H1 (cell line): ENCODE measurements around the gene COL5A1. TPM values are rescaled to one million over a fixed set of nuclear protein-coding genes. Genes with fewer than 3 reads are reported as not detected.

ENCODE experiments used
- CTCF ChIA-PET: fragments of 300-600 bp; sonication (Branson Sonifier 250); formaldehyde crosslinking; loops from one replicate; lab custom pipeline; 2021; ENCODE audit not compliant: partially characterized antibody; lab: Charles Lee
- POLR2A ChIA-PET: fragments of 300-600 bp; sonication (Branson Sonifier 250); formaldehyde crosslinking; loops from one replicate; lab custom pipeline; 2021; ENCODE audit warnings: inconsistent platforms; ENCODE audit not compliant: partially characterized antibody; lab: Charles Lee
- DNase-seq, 2 experiments: peaks; one replicate each; pipeline versions ENCODE4 v3.0.0 to v3.0.0-alpha.2; 2010 to 2022; ENCODE audit warnings: low spot score in 2 of 2, low read depth in 1 of 2, mixed read lengths in 1 of 2
- FAIRE-seq: peaks from 2 replicates; lab custom pipeline; 2011; peaks lifted over from hg19 to GRCh38; lab: Jason Lieb, UNC
- H2AFZ ChIP-seq: 2 replicates; pipeline ENCODE4 v1.8.1; 2012; ENCODE audit warnings: low read length, inconsistent platforms
- H2AK5ac ChIP-seq: 2 replicates; pipeline ENCODE4 v1.6.1; 2013; ENCODE audit warnings: low read depth, low read length
- H2BK120ac ChIP-seq: replicated peaks from 2 replicates; pipeline ENCODE3; 2013; ENCODE audit warnings: low read depth, low read length, inconsistent platforms
- H2BK12ac ChIP-seq: 2 replicates; pipeline ENCODE4 v1.6.1; 2013; ENCODE audit warnings: low read depth, low read length
- H2BK15ac ChIP-seq: 2 replicates; pipeline ENCODE4 v1.6.1; 2013; ENCODE audit warnings: low read length
- H2BK20ac ChIP-seq: 2 replicates; pipeline ENCODE4 v1.6.1; 2013; ENCODE audit warnings: low read length
- H2BK5ac ChIP-seq: 2 replicates; pipeline ENCODE4 v1.6.1; 2013; ENCODE audit warnings: low read depth, low read length
- H3K14ac ChIP-seq: 2 replicates; pipeline ENCODE4 v1.6.1; 2013; ENCODE audit warnings: inconsistent platforms; ENCODE audit not compliant: insufficient read length
- H3K18ac ChIP-seq: 2 replicates; pipeline ENCODE4 v1.6.1; 2013; ENCODE audit warnings: low read length; ENCODE audit errors: extremely low read depth
- H3K23ac ChIP-seq: 2 replicates; pipeline ENCODE4 v1.6.1; 2013; ENCODE audit warnings: inconsistent platforms; ENCODE audit not compliant: insufficient read length
- H3K23me2 ChIP-seq: 2 replicates; pipeline ENCODE4 v1.6.1; 2013; ENCODE audit warnings: low read depth, low read length
- H3K27ac ChIP-seq: 2 replicates; pipeline ENCODE4 v1.6.1; 2011; ENCODE audit warnings: low read depth, low read length, inconsistent platforms
- H3K27me3 ChIP-seq, 4 experiments: replicated peaks in 1 of 4; 1 replicate in 1 of 4; 2 replicates in 3 of 4; pipeline versions ENCODE4 v1.6.1 to v1.8.1; 2011 to 2013; ENCODE audit warnings: low read length in 3 of 4, mild to moderate bottlenecking in 3 of 4, inconsistent platforms in 2 of 4, mixed read lengths in 2 of 4, moderate library complexity in 1 of 4; ENCODE audit not compliant: control insufficient read depth in 3 of 4, insufficient read depth in 3 of 4; ENCODE audit errors: extremely low read depth in 1 of 4
- H3K36me3 ChIP-seq, 4 experiments: 2 replicates each; pipeline versions ENCODE4 v1.6.1 to v1.8.1; 2011 to 2013; ENCODE audit warnings: mild to moderate bottlenecking in 4 of 4, low read length in 3 of 4, moderate library complexity in 2 of 4, control low read depth in 1 of 4, inconsistent platforms in 1 of 4; ENCODE audit not compliant: insufficient read depth in 4 of 4, control insufficient read depth in 2 of 4
- H3K4ac ChIP-seq: replicated peaks from 2 replicates; pipeline ENCODE3; 2013; ENCODE audit warnings: low read length, low read depth, mixed read lengths, inconsistent platforms; ENCODE audit not compliant: insufficient read length
- H3K4me1 ChIP-seq, 4 experiments: replicated peaks in 1 of 4; 1 replicate in 1 of 4; 2 replicates in 3 of 4; pipeline versions ENCODE4 v1.6.1 to v1.8.1; 2011 to 2013; ENCODE audit warnings: low read length in 3 of 4, inconsistent platforms in 2 of 4, mixed read lengths in 1 of 4; ENCODE audit not compliant: insufficient read depth in 4 of 4, control insufficient read depth in 3 of 4
- H3K4me2 ChIP-seq, 2 experiments: 2 replicates each; pipeline versions ENCODE4 v1.6.1 to v1.8.1; 2011 to 2013; ENCODE audit warnings: low read depth in 2 of 2, low read length in 2 of 2, control low read depth in 1 of 2, inconsistent platforms in 1 of 2, mild to moderate bottlenecking in 1 of 2; ENCODE audit not compliant: insufficient read depth in 1 of 2
- H3K4me3 ChIP-seq, 4 experiments: fragments of 200-600, 300-600 bp in 1 of 4; sonication (generic), shearing (Covaris generic), sonication (Bioruptor Twin) in 1 of 4; 2 replicates each; pipeline versions ENCODE4 v1.5.1 to v1.8.1; 2011 to 2016; ENCODE audit warnings: low read length in 4 of 4, low read depth in 3 of 4, control low read depth in 2 of 4, inconsistent platforms in 2 of 4, mild to moderate bottlenecking in 2 of 4, mixed read lengths in 1 of 4, moderate library complexity in 1 of 4; ENCODE audit not compliant: insufficient read depth in 2 of 4; ENCODE audit errors: extremely low read depth in 1 of 4
- H3K56ac ChIP-seq: replicated peaks from 2 replicates; pipeline ENCODE3; 2013; ENCODE audit warnings: low read depth, mild to moderate bottlenecking, mixed read lengths, low read length, inconsistent platforms; ENCODE audit not compliant: insufficient read length
- H3K79me1 ChIP-seq: 2 replicates; pipeline ENCODE4 v1.6.1; 2013; ENCODE audit warnings: low read depth, low read length, control low read depth
- H3K79me2 ChIP-seq, 2 experiments: 2 replicates each; pipeline versions ENCODE4 v1.6.1 to v1.8.1; 2012 to 2013; ENCODE audit warnings: low read length in 2 of 2, mild to moderate bottlenecking in 2 of 2, inconsistent platforms in 1 of 2; ENCODE audit not compliant: insufficient read depth in 2 of 2, control insufficient read depth in 1 of 2
- H3K9ac ChIP-seq, 4 experiments: replicated peaks in 1 of 4; 1 replicate in 1 of 4; 2 replicates in 3 of 4; pipeline versions ENCODE4 v1.6.1 to v1.8.1; 2011 to 2013; ENCODE audit warnings: low read depth in 3 of 4, low read length in 3 of 4, control low read depth in 2 of 4, mild to moderate bottlenecking in 2 of 4, moderate library complexity in 2 of 4, inconsistent platforms in 1 of 4; ENCODE audit errors: extremely low read depth in 1 of 4
- H3K9me3 ChIP-seq, 2 experiments: 2 replicates each; pipeline versions ENCODE4 v1.6.1 to v1.8.1; 2012 to 2013; ENCODE audit warnings: mild to moderate bottlenecking in 2 of 2, moderate library complexity in 2 of 2, control low read depth in 1 of 2, inconsistent platforms in 1 of 2, low read depth in 1 of 2, low read length in 1 of 2, mixed read lengths in 1 of 2; ENCODE audit not compliant: insufficient read depth in 2 of 2
- H4K20me1 ChIP-seq, 2 experiments: replicated peaks in 1 of 2; 2 replicates each; pipeline versions ENCODE3 to v1.8.1; 2011 to 2013; ENCODE audit warnings: inconsistent platforms in 2 of 2, low read length in 2 of 2, mild to moderate bottlenecking in 1 of 2; ENCODE audit not compliant: insufficient read depth in 2 of 2, control insufficient read depth in 1 of 2
- H4K5ac ChIP-seq: 2 replicates; pipeline ENCODE4 v1.6.1; 2013; ENCODE audit warnings: low read length, low read depth, mixed read lengths, inconsistent platforms; ENCODE audit not compliant: insufficient read length
- H4K8ac ChIP-seq: 2 replicates; pipeline ENCODE4 v1.8.0; 2013; ENCODE audit warnings: mild to moderate bottlenecking, moderate library complexity, low read length, inconsistent platforms; ENCODE audit not compliant: insufficient read depth; ENCODE audit errors: extremely low read depth
- H4K91ac ChIP-seq: replicated peaks from 2 replicates; pipeline ENCODE3; 2013; ENCODE audit warnings: low read length, mixed read lengths, inconsistent platforms; ENCODE audit not compliant: insufficient read length
- BACH1 ChIP-seq: IDR thresholded peaks from 2 replicates; pipeline ENCODE4 v1.6.1; 2012; ENCODE audit warnings: low read length, improper control_type of control experiment
- BCL11A ChIP-seq, 2 experiments: IDR thresholded peaks; one replicate each; pipeline ENCODE4 v1.6.1; 2011; ENCODE audit warnings: low read depth in 2 of 2, low read length in 2 of 2, mild to moderate bottlenecking in 2 of 2
- EZH2 ChIP-seq: fragments of 200-600 bp; sonication (generic); IDR thresholded peaks from 2 replicates; pipeline ENCODE4 v1.7.1; 2012; ENCODE audit warnings: low read depth, mild to moderate bottlenecking, moderate library complexity, low read length, inconsistent platforms; ENCODE audit not compliant: severe bottlenecking
- KDM4A ChIP-seq: IDR thresholded peaks from one replicate; pipeline ENCODE4 v1.7.1; 2012; ENCODE audit warnings: low read depth, mild to moderate bottlenecking, moderate library complexity, low read length, inconsistent platforms; ENCODE audit not compliant: severe bottlenecking
- KDM5A ChIP-seq: fragments of 200-600 bp; IDR thresholded peaks from 2 replicates; pipeline ENCODE4 v1.7.1; 2012; ENCODE audit warnings: mild to moderate bottlenecking, low read length, inconsistent platforms, mixed read lengths
- POLR2A ChIP-seq, 2 experiments: IDR thresholded peaks; 1 replicate in 1 of 2; 2 replicates in 1 of 2; pipeline ENCODE4 v1.6.1; 2011; ENCODE audit warnings: low read depth in 2 of 2, low read length in 2 of 2, mild to moderate bottlenecking in 2 of 2; ENCODE audit errors: control extremely low read depth in 1 of 2
- SIX5 ChIP-seq: IDR thresholded peaks from 2 replicates; pipeline ENCODE4 v1.6.1; 2011; ENCODE audit warnings: mild to moderate bottlenecking, low read depth, low read length
- TBP ChIP-seq: IDR thresholded peaks from 2 replicates; pipeline ENCODE4 v1.6.1; 2011; ENCODE audit warnings: low read depth, low read length, improper control_type of control experiment
- WGBS, 2 experiments: shearing (Covaris generic) in 1 of 2; methylation state at CpG; one replicate each; pipeline versions ENCODE4 v1.1.6 to v1.1.7; 2013 to 2015; ENCODE audit warnings: low lambda C conversion rate in 2 of 2, mixed read lengths in 2 of 2, inconsistent platforms in 1 of 2, low coverage in 1 of 2, missing lambda C conversion rate in 1 of 2; ENCODE audit not compliant: insufficient replicate concordance in 2 of 2, insufficient coverage in 1 of 2, insufficient read length in 1 of 2; ENCODE audit errors: extremely low coverage in 1 of 2, missing lambda C conversion rate in 1 of 2; 5-methylcytosine and 5-hydroxymethylcytosine counted together
- polyA plus RNA-seq, 7 experiments: library from polyadenylated mRNA; depleted of rRNA in 3 of 7; stranded (reverse) in 5 of 7; unstranded in 2 of 7; fragments of >200 nt in 5 of 7; fragments of 200-250 nt in 2 of 7; gene quantifications; 1 replicate in 5 of 7; 2 replicates in 1 of 7; 4 replicates in 1 of 7; pipeline versions ENCODE4 v1.2.1 to v1.2.3, GENCODE V29; 2011 to 2013; ENCODE audit warnings: missing spikeins in 2 of 7, mixed read lengths in 2 of 7
- total RNA-seq: library from RNA; stranded (reverse); fragmentation: NEBNext Ultra II Directional; extraction: Animal tissue kit (Norgen Biotek cat#: 25700); gene quantifications from 2 replicates; pipeline ENCODE4 v1.2.1, GENCODE V29; 2021
- TF ChIP-seq, protein P1 (sequence below): IDR thresholded peaks from 2 replicates; pipeline ENCODE4 v1.6.1; 2011; ENCODE audit warnings: low read depth, mild to moderate bottlenecking, low read length; ENCODE audit not compliant: insufficient read depth

The COL5A1 gene
- total and polyA plus RNA-seq, 2 of the 8 experiments (the other 6 are each of a cell fraction or from before 2014, with no cell fraction given): 3.8 to 12.0 TPM

DNA sequence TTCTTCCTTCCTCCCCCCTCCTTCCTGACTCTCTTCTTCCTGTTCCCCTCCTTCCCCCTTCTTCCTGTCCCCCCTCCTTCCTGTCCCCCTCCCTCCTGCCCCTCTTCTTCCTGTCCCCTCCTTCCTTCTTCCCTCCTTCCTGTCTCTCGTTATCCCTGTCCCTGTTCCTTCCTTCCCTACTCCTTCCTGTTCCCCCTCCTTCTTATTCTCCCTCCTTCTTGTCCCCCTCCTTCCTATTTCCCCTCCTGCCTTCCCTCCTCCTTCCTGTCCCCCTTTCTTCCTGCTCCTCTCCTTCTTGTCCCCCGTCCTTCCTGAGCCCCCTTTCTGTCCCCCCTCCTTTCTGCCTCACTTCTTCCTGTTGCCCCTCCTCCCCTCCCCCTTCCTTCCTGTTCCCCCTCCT lies 70.6 kb downstream of the COL5A1 start:
- CTCF ChIA-PET: no interaction called here
- TF ChIP-seq KDM4A: no peak
- TF ChIP-seq, protein P1, sequence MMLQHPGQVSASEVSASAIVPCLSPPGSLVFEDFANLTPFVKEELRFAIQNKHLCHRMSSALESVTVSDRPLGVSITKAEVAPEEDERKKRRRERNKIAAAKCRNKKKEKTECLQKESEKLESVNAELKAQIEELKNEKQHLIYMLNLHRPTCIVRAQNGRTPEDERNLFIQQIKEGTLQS: no peak
- TF ChIP-seq KDM5A: no peak
- TF ChIP-seq TBP: no peak
- TF ChIP-seq SIX5: no peak
- no peak for TF ChIP-seq EZH2
- TF ChIP-seq BCL11A (IDR thresholded peaks at IDR 0.05; ENCODE audit: low read depth in 2 of 2, low read length in 2 of 2): no peak
- no peak for TF ChIP-seq POLR2A (IDR thresholded peaks at IDR 0.05; ENCODE audit: control extremely low read depth in 1 of 2, low read depth in 2 of 2, low read length in 2 of 2)
- TF ChIP-seq BACH1: no peak

More for the DNA sequence above, 70.6 kb downstream of the COL5A1 start:
- Histone ChIP-seq H3K79me2 (no peaks in the 10 kb centered on the region), H2BK20ac (no peak overlapping the region), H3K79me1 (no peaks in the 10 kb centered on the region), H4K8ac (no peak overlapping the region), H3K27ac (no peak overlapping the region), H3K9ac (no peak overlapping the region), H2BK120ac (no peak overlapping the region), H2BK5ac (no peak overlapping the region), H4K5ac (no peak overlapping the region), H3K23ac (no peak overlapping the region), H3K23me2 (peaks cover 10% of the 10 kb centered on the region; the same call in 1 of the 2 replicates), H3K56ac (no peak overlapping the region), H3K4ac (no peak overlapping the region), H2BK12ac (no peak overlapping the region), H2BK15ac (no peak overlapping the region), H3K9me3 (peaks cover 5 to 16% of the 10 kb centered on the region in 2 experiments; a peak in 3 of 4 replicates), H3K36me3 (no peaks in the 10 kb centered on the region), H2AK5ac (no peak overlapping the region), H4K20me1 (peaks cover 0 to 4% of the 10 kb centered on the region in 2 experiments), H4K91ac (no peak overlapping the region), H3K4me1 (no peaks in the 10 kb centered on the region; a peak in 1 of 7 replicates), H2AFZ (no peak overlapping the region), H3K14ac (no peak overlapping the region), H3K18ac (no peak overlapping the region), H3K4me3 (no peak overlapping the region), H3K4me2 (no peak overlapping the region), H3K27me3 (no peaks in the 10 kb centered on the region)
- WGBS, 2 experiments: 71% methylated on average over 1 of the region's 2 CpGs; no CpG with 5 or more reads in 1 of the 2 experiments
- POLR2A ChIA-PET: no interaction called here
- FAIRE-seq (no peak), DNase-seq (no peak)
